Tibial artery (tissue), 4 donors: ENCODE data around the gene VTI1A.

Experiments used
- DNase-seq, 2 donors: peaks; one replicate each; pipeline ENCODE4 v3.0.0-alpha.2; 2019
- H3K27ac ChIP-seq, 2 donors: fragments of 200-600 bp; sonication (generic) in 1 of 2; 1 replicate in 1 of 2; 2 replicates in 1 of 2; pipeline ENCODE4 v1.5.1; 2018 to 2019; ENCODE audit warnings: mild to moderate bottlenecking in 1 of 2
- H3K27me3 ChIP-seq, 2 donors: fragments of 200-600 bp; sonication (generic) in 1 of 2; one replicate each; pipeline versions ENCODE4 v1.5.1 to v1.6.0; 2016 to 2019
- H3K36me3 ChIP-seq, 3 donors: fragments of 200-600 bp; sonication (generic) in 2 of 3; one replicate each; pipeline ENCODE4 v1.5.1; 2016 to 2019; ENCODE audit warnings: mild to moderate bottlenecking in 2 of 3
- H3K4me1 ChIP-seq, 4 donors: fragments of 200-600 bp; sonication (generic) in 2 of 4; 1 replicate in 3 of 4; 2 replicates in 1 of 4; pipeline ENCODE4 v1.5.1; 2016 to 2019
- H3K4me3 ChIP-seq, 2 donors: fragments of 200-600 bp; sonication (generic) in 1 of 2; 1 replicate in 1 of 2; 2 replicates in 1 of 2; pipeline ENCODE4 v1.5.1; 2018 to 2019; ENCODE audit warnings: mild to moderate bottlenecking in 2 of 2
- H3K9me3 ChIP-seq, 3 donors: fragments of 200-600 bp; sonication (generic) in 1 of 3; one replicate each; pipeline ENCODE4 v1.5.1; 2016 to 2019
- CTCF ChIP-seq, 2 experiments: fragments of 200-600 bp in 1 of 2; fragments of 450-650 bp in 1 of 2; IDR thresholded peaks; one replicate each; pipeline ENCODE4 v1.5.1; 2017 to 2019; ENCODE audit warnings: antibody characterized with exemption in 2 of 2, mild to moderate bottlenecking in 1 of 2, moderate library complexity in 1 of 2
- intact Hi-C: fragments of 100-400 bp; cut with DNase I; formaldehyde crosslinking; loops from one replicate; pipeline ENCODE4 v1.15.0; 2023; ENCODE audit warnings: low total_unique reads

VTI1A gene

GRCh38 chr10:112429147-112429546 is 17.9 kb upstream of the VTI1A start:
- Histone ChIP-seq H3K27ac (no peak overlapping the region), H3K27me3 (no peaks in the 10 kb centered on the region), H3K9me3 (no peaks in the 10 kb centered on the region), H3K4me3 (no peak overlapping the region), H3K4me1 (no peaks in the 10 kb centered on the region), H3K36me3 (peaks cover 46 to 81% (median 47%) of the 10 kb centered on the region in 3 donors)
- no peak for DNase-seq
- intact Hi-C loops: no loop called here
- TF ChIP-seq CTCF (IDR thresholded peaks at IDR 0.05): no peak

- Histone ChIP-seq H3K36me3 (peaks cover 48 to 85% (median 48%) of the 10 kb centered on the region in 3 donors), H3K4me1 (no peaks in the 10 kb centered on the region), H3K27ac (no peak overlapping the region), H3K27me3 (no peaks in the 10 kb centered on the region), H3K4me3 (no peak overlapping the region), H3K9me3 (no peaks in the 10 kb centered on the region)
- no peak for DNase-seq
- intact Hi-C loops: no loop called here
- TF ChIP-seq CTCF (IDR thresholded peaks at IDR 0.05): no peak
These were observed 17.3 kb upstream of the VTI1A start for GRCh38 chr10:112429654-112430230.

GRCh38 chr10:112433136-112433535 is 13.9 kb upstream of the VTI1A start:
- Histone ChIP-seq H3K27ac (no peak overlapping the region), H3K4me3 (no peak overlapping the region), H3K4me1 (no peaks in the 10 kb centered on the region), H3K9me3 (no peaks in the 10 kb centered on the region), H3K27me3 (no peaks in the 10 kb centered on the region), H3K36me3 (peaks cover 62 to 91% (median 69%) of the 10 kb centered on the region in 3 donors)
- TF ChIP-seq CTCF (IDR thresholded peaks at IDR 0.05): no peak
- intact Hi-C loops: no loop called here
- DNase-seq: no peak

GRCh38 chr10:112434988-112435619 is 11.9 kb upstream of the VTI1A start:
- Histone ChIP-seq H3K27ac (no peak overlapping the region), H3K27me3 (no peaks in the 10 kb centered on the region), H3K4me1 (no peaks in the 10 kb centered on the region), H3K9me3 (no peaks in the 10 kb centered on the region), H3K4me3 (no peak overlapping the region), H3K36me3 (peaks cover 64 to 91% (median 76%) of the 10 kb centered on the region in 3 donors)
- no peak for DNase-seq
- TF ChIP-seq CTCF (IDR thresholded peaks at IDR 0.05): peak; percentile 40 to 42
- intact Hi-C loops: no loop called here

GRCh38 chr10:112438356-112438755 is 8.7 kb upstream of the VTI1A start:
- no peak for DNase-seq
- intact Hi-C loops: no loop called here
- H3K27ac ChIP-seq: no peak overlapping the region
- no peak for TF ChIP-seq CTCF (IDR thresholded peaks at IDR 0.05)
- no peaks in the 10 kb centered on the region for H3K4me1 ChIP-seq
- H3K27me3 ChIP-seq: no peaks in the 10 kb centered on the region
- no peaks in the 10 kb centered on the region for H3K9me3 ChIP-seq
- H3K4me3 ChIP-seq: no peak overlapping the region
- peaks cover 53 to 88% (median 69%) of the 10 kb centered on the region in 3 donors for H3K36me3 ChIP-seq
